Pulmonary artery endothelial cell (primary cell): ENCODE measurements around the gene TPR. TPM values are rescaled to one million over a fixed set of nuclear protein-coding genes. Genes with fewer than 3 reads are reported as not detected.

Experiments
- DNase-seq: peaks from one replicate; pipeline ENCODE4 v3.0.0-alpha.2; 2011; ENCODE audit warnings: low read depth, low spot score
- total RNA-seq: library from RNA; depleted of rRNA; stranded (reverse); fragments of >200 nt; gene quantifications from 2 replicates; pipeline ENCODE4 v1.2.3, GENCODE V29; 2014

The TPR gene
- total RNA-seq, 1 donor from 2014 or later, result 85.0 TPM

DNA sequence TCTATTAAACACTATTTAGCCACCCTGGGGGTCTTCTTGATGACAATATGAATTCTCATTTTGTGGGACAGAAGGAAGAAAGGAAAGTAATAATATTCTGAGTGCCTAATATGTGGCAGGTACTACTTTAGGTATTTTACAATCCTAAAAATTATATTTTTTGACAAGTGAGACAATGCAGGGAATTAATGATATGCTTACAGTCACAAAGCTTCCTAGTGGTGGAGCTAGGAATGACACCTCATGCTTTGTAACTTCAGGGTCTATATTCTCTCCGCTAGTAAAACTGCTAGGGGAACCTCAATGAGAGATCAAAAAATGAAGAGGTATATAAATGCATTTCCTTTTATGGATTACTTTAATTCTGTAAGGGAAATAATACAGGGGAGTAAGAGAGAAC lies 44.3 kb downstream of the TPR start:
- DNase-seq, result no peak

DNA sequence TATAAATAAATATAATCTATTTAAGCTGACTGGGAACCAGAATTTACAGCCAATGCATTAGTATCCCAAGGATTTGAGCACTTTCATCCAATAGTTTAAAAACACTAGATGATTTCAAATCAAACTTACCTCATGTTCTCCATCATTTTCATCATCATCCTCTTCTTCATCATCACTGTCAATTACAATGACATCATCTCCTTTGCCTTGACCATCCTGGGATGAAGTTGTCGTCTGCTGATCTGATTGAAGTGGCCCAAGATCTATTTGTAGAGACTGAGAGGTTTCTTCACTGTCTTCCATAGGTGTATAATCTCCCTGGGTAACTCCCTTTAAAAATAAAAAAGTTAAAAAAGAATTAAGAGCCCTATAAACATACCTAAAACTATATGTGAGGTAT lies 47.7 kb downstream of the TPR start:
- DNase-seq, result no peak

DNA sequence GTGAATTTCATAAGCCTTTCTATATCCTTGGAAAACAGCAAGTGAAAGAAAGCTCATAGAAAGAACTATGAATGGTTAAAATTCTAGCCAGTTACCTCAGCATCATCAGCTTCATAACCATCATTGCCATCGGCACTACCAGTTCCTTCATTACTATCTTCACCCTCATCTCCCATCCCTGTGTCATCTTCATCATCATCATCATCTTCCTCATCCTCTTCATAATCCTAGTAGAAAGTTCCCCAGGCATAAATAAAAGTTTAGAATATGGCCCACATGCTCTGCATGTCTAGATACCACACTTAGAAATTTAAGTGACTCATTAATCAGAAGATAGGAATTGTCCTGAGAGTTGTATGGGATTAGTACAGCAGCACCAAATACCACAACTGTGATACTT lies 49.0 kb downstream of the TPR start:
- no peak for DNase-seq

DNA sequence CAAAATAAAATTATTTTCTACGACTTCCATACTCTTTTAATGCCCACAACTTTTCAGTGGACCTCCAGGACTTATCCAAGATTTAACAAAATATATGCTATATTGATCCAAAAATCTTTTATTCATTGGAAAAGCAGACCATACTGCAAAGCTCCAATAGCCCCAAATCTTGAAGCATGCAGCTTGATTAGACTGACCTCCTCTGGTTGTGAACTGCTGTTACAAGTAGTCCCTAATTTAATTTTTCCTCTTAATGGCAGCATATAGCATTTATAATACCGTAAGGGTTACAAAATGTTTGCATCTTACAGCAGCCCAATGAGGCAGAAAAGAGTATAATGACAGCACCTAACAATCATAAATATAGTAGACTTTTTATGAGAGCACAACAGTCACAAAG lies 49.8 kb downstream of the TPR start:
- no peak for DNase-seq

DNA sequence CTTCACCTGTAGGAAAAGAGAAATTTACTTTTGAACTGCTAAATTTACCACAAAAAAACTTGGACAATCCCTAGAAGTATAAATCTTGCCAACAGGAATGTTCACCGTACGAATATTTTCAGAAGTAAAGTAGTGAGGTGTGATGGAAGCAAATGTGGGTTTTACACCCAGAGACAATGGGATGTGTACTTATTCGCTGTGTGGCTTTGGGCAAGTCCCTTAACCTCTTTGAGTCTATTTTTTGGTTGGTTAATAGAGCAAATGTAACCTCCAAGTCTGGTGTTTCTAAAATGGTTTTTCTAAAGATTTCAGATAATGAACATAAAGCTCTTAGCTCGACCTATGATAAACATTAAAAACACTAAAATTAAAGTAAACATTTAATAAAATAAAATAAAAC lies 51.2 kb downstream of the TPR start:
- no peak for DNase-seq

DNA sequence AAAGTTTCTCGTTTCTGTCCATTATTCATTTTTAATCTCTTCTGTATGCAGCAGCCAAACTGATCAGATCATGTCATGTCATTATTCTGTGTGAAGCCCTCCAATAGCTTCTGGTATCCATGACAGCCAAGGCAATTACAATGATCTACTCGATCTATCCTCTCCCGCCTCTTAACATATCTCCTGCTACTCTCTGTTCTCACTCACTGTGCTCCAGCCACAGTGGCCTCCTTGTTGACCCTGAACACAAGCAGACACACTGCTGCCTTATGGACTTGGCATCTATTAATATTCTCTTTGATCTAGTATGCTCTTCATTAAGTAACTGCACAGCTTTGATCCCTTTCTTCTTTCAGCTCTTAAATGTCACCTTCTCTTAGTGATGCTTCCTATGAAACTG lies 59.5 kb downstream of the TPR start:
- no peak for DNase-seq

DNA sequence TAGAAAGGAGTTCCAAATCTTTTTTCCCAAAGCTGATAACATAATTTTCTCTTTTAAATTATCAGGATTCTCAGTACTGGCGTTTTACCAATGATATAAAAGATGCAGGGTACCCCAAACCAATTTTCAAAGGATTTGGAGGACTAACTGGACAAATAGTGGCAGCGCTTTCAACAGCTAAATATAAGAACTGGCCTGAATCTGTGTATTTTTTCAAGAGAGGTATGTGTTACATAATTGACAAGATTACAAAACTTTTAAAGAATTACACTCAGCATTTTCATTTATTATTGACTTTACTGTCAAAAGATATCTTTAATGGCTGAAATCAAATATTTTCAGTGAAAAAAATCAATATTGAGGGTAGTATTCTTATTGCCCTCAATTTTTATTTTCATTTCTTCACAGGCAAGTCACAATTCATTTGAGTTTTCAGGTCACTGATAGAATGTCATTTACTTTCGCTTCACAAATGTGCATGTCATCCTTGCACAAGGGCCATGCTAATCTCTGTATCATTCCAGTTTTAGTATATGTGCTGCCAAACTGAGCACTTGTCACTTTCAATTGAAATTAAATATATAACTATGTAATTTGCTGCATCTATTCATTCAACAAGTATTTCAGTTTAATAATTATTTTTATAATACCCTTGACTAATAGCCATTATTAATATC lies 63.5 kb downstream of the TPR start:
- DNase-seq, result no peak

DNA sequence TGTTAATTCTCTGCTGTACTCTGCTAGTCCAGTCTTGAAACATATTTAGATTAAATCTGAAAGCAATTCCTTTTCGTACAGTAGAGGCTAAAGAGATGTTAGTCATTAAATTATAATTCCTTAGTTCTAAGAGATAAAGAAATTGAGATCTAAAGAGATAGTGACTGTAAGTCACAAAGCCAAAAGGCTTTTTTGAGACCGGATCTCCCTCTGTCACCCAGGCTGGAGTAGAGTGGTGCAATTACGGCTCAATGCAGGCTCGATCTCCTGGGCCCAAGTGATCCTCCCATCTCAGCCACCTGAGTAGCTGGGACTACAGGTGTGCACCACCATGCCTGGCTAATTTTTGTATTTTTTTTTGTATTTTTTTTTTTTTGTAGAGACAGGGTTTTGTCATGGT lies 64.7 kb downstream of the TPR start:
- DNase-seq, result no peak

DNA sequence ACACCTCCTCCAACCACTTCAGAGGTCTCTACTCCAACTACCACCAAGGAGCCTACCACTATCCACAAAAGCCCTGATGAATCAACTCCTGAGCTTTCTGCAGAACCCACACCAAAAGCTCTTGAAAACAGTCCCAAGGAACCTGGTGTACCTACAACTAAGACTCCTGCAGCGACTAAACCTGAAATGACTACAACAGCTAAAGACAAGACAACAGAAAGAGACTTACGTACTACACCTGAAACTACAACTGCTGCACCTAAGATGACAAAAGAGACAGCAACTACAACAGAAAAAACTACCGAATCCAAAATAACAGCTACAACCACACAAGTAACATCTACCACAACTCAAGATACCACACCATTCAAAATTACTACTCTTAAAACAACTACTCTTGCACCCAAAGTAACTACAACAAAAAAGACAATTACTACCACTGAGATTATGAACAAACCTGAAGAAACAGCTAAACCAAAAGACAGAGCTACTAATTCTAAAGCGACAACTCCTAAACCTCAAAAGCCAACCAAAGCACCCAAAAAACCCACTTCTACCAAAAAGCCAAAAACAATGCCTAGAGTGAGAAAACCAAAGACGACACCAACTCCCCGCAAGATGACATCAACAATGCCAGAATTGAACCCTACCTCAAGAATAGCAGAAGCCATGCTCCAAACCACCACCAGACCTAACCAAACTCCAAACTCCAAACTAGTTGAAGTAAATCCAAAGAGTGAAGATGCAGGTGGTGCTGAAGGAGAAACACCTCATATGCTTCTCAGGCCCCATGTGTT lies 66.6 kb downstream of the TPR start:
- no peak for DNase-seq

DNA sequence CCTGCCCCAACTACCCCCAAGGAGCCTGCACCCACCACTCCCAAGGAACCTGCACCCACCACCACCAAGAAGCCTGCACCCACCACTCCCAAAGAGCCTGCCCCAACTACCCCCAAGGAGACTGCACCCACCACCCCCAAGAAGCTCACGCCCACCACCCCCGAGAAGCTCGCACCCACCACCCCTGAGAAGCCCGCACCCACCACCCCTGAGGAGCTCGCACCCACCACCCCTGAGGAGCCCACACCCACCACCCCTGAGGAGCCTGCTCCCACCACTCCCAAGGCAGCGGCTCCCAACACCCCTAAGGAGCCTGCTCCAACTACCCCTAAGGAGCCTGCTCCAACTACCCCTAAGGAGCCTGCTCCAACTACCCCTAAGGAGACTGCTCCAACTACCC lies 67.6 kb downstream of the TPR start:
- DNase-seq, result no peak

DNA sequence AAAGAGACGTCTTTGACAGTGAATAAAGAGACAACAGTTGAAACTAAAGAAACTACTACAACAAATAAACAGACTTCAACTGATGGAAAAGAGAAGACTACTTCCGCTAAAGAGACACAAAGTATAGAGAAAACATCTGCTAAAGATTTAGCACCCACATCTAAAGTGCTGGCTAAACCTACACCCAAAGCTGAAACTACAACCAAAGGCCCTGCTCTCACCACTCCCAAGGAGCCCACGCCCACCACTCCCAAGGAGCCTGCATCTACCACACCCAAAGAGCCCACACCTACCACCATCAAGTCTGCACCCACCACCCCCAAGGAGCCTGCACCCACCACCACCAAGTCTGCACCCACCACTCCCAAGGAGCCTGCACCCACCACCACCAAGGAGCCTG lies 68.5 kb downstream of the TPR start:
- DNase-seq, result no peak

DNA sequence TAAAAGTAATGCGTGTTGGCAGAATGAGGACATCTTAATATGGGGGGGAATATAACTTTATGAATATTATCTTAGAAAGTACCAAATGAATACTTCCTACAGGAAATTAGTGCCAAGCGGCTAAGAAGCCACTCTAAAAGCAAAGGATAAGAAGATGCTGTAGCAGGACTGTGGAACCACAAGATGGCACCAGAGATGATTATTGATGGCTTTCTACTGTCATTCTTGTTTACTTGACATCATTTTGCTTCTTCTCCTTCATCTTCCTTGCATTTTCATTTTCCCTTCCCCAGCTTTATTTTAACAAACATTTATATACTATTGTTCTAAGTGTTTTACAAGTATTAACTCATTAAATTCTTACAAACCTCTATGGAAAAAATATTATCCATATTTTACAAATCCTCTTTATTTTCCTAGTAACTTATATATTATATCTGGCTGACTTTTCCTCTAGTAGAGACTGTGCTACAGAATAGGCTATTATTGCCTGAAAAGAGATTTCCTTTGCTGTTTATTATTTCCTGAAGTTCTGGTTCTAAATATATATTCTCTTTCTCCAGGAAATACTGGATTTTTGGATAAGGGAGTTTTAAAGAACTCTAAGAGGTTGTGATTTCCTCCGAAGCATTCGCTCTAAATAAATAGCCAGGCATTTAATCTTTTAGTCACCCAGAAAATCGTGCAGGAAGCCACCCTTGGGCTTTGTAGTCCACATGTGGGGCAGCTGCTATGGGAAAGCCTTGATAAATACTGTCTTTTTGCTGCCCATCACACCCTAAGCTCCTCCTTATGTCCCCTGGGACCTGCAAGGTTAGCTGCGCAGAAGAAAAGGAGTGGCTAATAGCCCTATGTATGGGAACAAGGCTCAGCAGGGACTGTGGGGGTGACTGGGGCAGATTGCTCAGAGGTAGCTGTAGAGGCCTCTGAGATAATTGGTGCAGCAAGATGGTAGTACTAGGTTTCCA lies 69.8 kb downstream of the TPR start:
- no peak for DNase-seq

DNA sequence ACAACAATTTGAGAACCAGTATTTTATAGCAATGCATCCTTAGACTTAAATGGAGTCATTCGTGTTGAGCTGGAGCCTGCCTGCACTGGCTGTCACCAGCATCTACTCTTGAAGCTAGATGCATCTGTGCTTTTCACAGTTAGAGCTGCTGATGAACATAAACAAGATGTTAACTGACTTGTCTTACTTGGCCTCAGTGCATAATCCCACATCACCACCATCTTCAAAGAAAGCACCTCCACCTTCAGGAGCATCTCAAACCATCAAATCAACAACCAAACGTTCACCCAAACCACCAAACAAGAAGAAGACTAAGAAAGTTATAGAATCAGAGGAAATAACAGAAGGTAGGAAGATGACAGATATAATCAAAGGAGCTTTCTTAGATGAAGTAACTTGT lies 71.1 kb downstream of the TPR start:
- no peak for DNase-seq

DNA sequence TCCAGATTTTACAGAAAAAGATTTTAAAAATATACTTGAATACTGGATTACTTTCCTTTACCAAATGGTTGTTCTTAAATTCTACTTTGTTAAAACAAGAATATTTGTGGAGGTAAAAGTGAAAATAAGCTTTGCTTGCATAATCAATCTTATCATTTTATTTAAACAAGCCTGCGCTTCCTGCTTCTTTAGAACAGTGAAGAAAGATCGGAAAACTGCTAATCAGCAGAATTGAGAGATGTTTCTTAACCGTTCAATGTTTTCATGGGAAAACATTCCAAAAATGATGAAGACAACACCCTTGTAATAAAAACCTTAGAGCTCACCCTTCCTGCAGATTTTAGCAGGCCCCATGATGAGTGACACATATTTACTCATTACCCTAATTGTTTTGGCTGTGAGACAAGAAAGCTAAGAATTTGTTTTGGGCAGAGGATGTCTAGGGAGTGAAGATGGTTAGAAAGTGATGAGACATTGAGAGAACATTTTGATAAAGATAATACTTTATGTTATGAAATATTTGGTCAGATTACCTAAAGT lies 72.6 kb downstream of the TPR start:
- DNase-seq, result no peak

DNA sequence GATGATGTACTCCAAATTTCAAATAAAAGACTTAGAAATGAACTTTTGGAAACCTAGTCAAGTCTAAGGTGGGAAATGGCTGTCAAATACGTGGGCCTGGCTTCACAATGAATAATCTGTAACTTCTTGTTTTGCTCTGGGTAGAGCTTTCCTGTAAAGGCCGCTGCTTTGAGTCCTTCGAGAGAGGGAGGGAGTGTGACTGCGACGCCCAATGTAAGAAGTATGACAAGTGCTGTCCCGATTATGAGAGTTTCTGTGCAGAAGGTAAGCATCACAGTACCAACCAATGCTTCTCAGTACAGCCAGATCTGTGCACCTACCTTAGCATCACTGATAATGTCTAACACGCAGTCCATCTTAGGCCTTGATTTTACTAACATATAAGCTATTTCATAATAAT lies 73.6 kb downstream of the TPR start:
- DNase-seq, result no peak

DNA sequence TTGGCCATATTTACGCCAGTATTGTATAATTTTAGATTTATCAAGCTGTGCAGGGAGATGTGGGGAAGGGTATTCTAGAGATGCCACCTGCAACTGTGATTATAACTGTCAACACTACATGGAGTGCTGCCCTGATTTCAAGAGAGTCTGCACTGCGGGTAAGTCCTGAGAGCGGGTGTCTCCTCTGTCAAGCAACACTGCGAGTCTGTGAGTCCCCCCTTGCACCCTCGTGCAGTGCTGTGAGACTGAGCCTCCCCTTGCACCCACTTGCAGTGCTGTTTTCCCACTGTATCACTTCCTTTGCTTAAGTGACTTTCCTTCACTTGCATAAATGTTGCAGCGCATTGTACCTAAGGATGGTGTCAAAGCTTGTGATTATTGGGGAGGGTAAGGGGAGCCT lies 75.0 kb downstream of the TPR start:
- no peak for DNase-seq

DNA sequence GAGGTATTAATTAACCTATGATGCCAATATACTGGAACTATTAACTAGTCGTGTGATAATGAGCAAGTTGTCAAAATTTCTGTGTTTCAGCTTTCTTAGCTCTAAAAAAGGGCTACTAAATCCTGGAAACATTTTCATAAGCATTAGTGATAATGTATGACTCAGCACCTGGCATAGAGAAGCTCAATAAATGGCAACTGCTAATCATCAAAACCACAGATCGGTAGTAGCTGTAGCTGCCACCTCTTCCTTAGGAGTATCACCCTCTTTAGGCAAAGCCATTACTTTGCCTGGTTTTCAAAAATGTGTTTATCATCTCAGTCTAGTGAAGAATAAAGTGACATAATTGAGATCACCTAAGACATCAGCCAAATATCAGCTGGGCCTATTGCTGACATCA lies 75.5 kb downstream of the TPR start:
- no peak for DNase-seq

DNA sequence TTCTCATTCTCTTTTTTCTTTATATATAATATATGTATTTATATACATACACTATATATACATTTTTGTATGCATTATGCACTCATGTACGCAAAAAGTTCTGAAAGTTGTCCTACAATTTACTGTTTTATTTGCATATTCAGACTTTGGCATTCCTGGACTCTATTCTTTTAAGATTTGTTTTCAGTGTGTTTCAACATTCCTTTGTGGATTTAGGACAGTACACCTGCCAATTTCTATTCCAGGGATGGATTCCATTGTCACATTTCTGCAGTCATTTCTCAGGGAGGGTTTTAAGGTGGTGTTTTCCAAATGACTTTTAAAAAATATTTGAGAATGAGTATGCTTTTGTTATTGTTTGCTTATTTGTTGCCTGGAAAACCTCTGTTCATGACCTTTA lies 76.2 kb downstream of the TPR start:
- no peak for DNase-seq

DNA sequence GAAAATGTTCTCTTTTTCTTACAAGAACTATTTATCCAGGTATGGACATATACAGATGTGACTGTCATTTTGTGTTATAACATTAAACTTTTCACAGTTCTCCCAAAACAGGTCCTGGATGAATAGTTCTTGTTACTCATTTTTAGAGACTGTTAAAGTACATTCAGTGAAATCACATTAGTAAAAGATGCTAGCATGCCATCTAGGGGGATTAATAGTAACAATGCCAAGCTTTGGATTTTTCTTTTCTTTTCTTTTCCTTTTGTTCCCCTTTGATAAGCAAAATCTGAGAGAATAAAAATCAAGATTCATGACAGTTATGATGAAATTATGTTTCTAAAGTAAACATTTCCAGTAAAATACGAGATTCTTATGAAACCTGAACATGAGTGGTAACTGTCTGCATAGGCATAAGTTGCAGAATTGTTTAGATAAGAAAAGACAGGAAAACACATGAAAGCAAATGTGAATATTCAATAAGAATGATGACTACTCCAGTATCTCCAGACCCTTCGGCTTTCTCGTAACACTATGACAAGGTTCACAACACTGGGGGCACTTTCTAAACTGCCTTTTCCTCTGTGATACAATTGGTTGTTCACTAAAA lies 77.5 kb downstream of the TPR start:
- DNase-seq, result no peak

DNA sequence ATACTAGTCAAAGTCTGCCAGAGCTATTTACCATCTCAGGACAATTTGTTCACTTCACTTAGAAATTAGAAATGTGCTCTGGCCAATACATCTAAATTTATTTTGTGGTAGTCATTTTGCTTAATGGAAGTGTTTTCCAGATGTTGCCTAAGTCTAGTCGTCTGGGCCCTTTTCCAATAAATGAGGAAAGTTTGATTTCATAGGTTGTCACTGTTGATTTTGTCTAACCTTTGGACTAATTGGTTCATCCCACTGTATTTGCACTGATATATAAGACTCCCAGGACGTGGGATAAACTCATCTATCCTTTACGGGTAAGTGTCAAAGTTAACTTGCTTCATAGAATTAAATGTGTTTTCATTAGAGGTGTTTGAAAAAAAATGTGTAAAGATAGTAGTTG lies 79.1 kb downstream of the TPR start, which contains the start of gene PRG4:
Gene PRG4 (plus strand): TSS at position 300 of the 400 bp plus-strand sequence.
- DNase-seq, result no peak

DNA sequence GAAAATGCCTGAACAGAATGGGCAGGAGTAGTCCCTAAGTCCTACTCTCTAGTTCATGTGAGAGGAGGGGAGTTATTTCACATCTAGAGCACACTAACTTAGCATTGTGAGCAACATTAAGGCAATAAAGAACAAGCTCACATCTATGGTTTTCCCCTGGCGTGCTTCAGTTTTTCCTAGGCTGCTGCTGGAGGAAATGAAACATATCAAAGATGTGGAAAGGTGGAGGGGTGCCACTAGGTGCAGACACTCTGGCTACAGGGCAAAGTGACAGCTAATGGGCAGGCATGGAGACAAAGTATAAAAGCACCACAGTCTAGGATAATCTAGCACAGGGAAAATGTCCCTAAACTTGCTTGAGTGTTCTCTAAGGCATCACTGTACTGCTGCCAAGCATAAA lies 82.2 kb downstream of the TPR start:
- no peak for DNase-seq
